Gastroesophageal sphincter (tissue), 4 donors: ENCODE data around the gene ACAP3. TPM values are rescaled to one million over a fixed set of nuclear protein-coding genes. Genes with fewer than 3 reads are reported as not detected.

Experiments
- ATAC-seq: fragments of 150-250 bp; one replicate; pipeline ENCODE4 v1.9.1; 2016; ENCODE audit warnings: mild to moderate bottlenecking, moderate library complexity
- H3K27ac ChIP-seq, 4 donors: fragments of 200-600 bp; sonication (generic) in 3 of 4; 1 replicate in 3 of 4; 2 replicates in 1 of 4; pipeline ENCODE4 v1.5.1; 2016 to 2019
- H3K27me3 ChIP-seq: fragments of 200-600 bp; sonication (generic); one replicate; pipeline ENCODE4 v1.5.1; 2019
- H3K36me3 ChIP-seq, 2 donors: fragments of 200-600 bp; sonication (generic); one replicate each; pipeline ENCODE4 v1.5.1; 2019; ENCODE audit warnings: control low read depth in 1 of 2
- H3K4me1 ChIP-seq, 3 donors: fragments of 200-600 bp; sonication (generic); 1 replicate in 2 of 3; 2 replicates in 1 of 3; pipeline ENCODE4 v1.5.1; 2016 to 2019; ENCODE audit warnings: control low read depth in 2 of 3
- H3K4me3 ChIP-seq, 2 donors: fragments of 200-600 bp; sonication (generic); one replicate each; pipeline ENCODE4 v1.5.1; 2019; ENCODE audit warnings: mild to moderate bottlenecking in 1 of 2, moderate library complexity in 1 of 2
- H3K9me3 ChIP-seq, 3 donors: fragments of 200-600 bp; sonication (generic); one replicate each; pipeline ENCODE4 v1.5.1; 2017 to 2019; ENCODE audit warnings: control low read depth in 2 of 3
- CTCF ChIP-seq, 4 experiments: fragments of 200-600 bp in 2 of 4; fragments of 450-650 bp in 2 of 4; sonication (generic) in 1 of 4; IDR thresholded peaks; one replicate each; pipeline ENCODE4 v1.5.1; 2017 to 2019; ENCODE audit warnings: antibody characterized with exemption in 4 of 4, mild to moderate bottlenecking in 2 of 4, moderate library complexity in 2 of 4
- EP300 ChIP-seq: sonication (generic); formaldehyde crosslinking; IDR thresholded peaks from one replicate; pipeline ENCODE4 v1.6.1; 2017; ENCODE audit warnings: antibody characterized with exemption, mild to moderate bottlenecking
- POLR2A ChIP-seq, 2 donors: fragments of 450-650 bp; IDR thresholded peaks; one replicate each; pipeline ENCODE4 v1.6.1; 2017; ENCODE audit warnings: antibody characterized with exemption in 2 of 2, mild to moderate bottlenecking in 2 of 2, moderate library complexity in 1 of 2
- POLR2AphosphoS5 ChIP-seq: sonication (generic); formaldehyde crosslinking; IDR thresholded peaks from one replicate; pipeline ENCODE4 v1.6.1; 2017; ENCODE audit warnings: antibody characterized with exemption
- WGBS, 2 donors: methylation state at CpG; one replicate each; pipeline ENCODE4 v1.1.5; 2018; ENCODE audit warnings: low coverage in 1 of 2; 5-methylcytosine and 5-hydroxymethylcytosine counted together
- total RNA-seq, 4 donors: library from RNA; depleted of rRNA; stranded (reverse); fragments of >200 nt; gene quantifications; one replicate each; pipeline ENCODE4 v1.1.0, GENCODE V29; 2016

ACAP3 gene
- total RNA-seq, 4 donors from 2014 or later = 35.6 to 74.7 (median 50.2) TPM

- no peaks in the 10 kb centered on the region for H3K9me3 ChIP-seq
- H3K4me1 ChIP-seq = peaks cover 0 to 17% (median 7%) of the 10 kb centered on the region in 3 donors
- H3K27ac ChIP-seq = no peak overlapping the region
- no peaks in the 10 kb centered on the region for H3K27me3 ChIP-seq
- no peak overlapping the region for H3K4me3 ChIP-seq
- H3K36me3 ChIP-seq = peaks cover 0 to 39% of the 10 kb centered on the region in 2 donors
- 93 to 100% methylated on average over 1 to 6 of the region's 36 CpGs for WGBS, 2 donors
- peak; percentile 14 for ATAC-seq
- TF ChIP-seq EP300 (no peak), POLR2AphosphoS5 (no peak), CTCF (IDR thresholded peaks at IDR 0.05) (no peak), POLR2A (IDR thresholded peaks at IDR 0.05) (no peak)
These were observed 26.0 kb upstream of the ACAP3 start for GRCh38 chr1:1333551-1334241.

- Histone ChIP-seq H3K27ac (no peak overlapping the region), H3K4me3 (no peak overlapping the region), H3K36me3 (peaks cover 0 to 39% of the 10 kb centered on the region in 2 donors), H3K9me3 (no peaks in the 10 kb centered on the region), H3K4me1 (peaks cover 0 to 17% (median 7%) of the 10 kb centered on the region in 3 donors), H3K27me3 (no peaks in the 10 kb centered on the region)
- 76% methylated on average over 6 of the region's 48 CpGs; no CpG with 5 or more reads in 1 of the 2 donors for whole genome bisulfite sequencing, 2 donors
- no peak for TF ChIP-seq CTCF (IDR thresholded peaks at IDR 0.05)
- TF ChIP-seq POLR2AphosphoS5 = no peak
- no peak for TF ChIP-seq POLR2A (IDR thresholded peaks at IDR 0.05)
- no peak for TF ChIP-seq EP300
- ATAC-seq = no peak
These were observed 25.2 kb upstream of the ACAP3 start for GRCh38 chr1:1332774-1333480.

DNA sequence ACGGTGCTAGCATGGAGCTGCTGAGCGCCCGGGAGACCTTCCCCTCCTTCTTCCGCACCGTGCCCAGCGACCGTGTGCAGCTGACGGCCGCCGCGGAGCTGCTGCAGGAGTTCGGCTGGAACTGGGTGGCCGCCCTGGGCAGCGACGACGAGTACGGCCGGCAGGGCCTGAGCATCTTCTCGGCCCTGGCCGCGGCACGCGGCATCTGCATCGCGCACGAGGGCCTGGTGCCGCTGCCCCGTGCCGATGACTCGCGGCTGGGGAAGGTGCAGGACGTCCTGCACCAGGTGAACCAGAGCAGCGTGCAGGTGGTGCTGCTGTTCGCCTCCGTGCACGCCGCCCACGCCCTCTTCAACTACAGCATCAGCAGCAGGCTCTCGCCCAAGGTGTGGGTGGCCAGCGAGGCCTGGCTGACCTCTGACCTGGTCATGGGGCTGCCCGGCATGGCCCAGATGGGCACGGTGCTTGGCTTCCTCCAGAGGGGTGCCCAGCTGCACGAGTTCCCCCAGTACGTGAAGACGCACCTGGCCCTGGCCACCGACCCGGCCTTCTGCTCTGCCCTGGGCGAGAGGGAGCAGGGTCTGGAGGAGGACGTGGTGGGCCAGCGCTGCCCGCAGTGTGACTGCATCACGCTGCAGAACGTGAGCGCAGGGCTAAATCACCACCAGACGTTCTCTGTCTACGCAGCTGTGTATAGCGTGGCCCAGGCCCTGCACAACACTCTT lies 24.5 kb upstream of the ACAP3 start:
- H3K27ac ChIP-seq = no peak overlapping the region
- H3K9me3 ChIP-seq = no peaks in the 10 kb centered on the region
- no CpG with 5 or more reads among the region's 57 CpGs for WGBS, 2 donors
- peaks cover 0 to 18% (median 7%) of the 10 kb centered on the region in 3 donors for H3K4me1 ChIP-seq
- ATAC-seq = no peak
- H3K27me3 ChIP-seq = no peaks in the 10 kb centered on the region
- H3K36me3 ChIP-seq = peaks cover 0 to 39% of the 10 kb centered on the region in 2 donors
- no peak for TF ChIP-seq EP300
- TF ChIP-seq CTCF (IDR thresholded peaks at IDR 0.05) = no peak
- no peak for TF ChIP-seq POLR2AphosphoS5
- TF ChIP-seq POLR2A (IDR thresholded peaks at IDR 0.05) = no peak
- no peak overlapping the region for H3K4me3 ChIP-seq

- Histone ChIP-seq H3K36me3 (peaks cover 0 to 39% of the 10 kb centered on the region in 2 donors), H3K27me3 (no peaks in the 10 kb centered on the region), H3K27ac (no peak within 1 kb of the TSS), H3K9me3 (no peaks in the 10 kb centered on the region), H3K4me1 (peaks cover 0 to 27% (median 7%) of the 10 kb centered on the region in 3 donors), H3K4me3 (no peak within 1 kb of the TSS)
- ATAC-seq = no peak
- WGBS, 2 donors = 75% methylated on average over 2 of the region's 41 CpGs; no CpG with 5 or more reads in 1 of the 2 donors
- TF ChIP-seq POLR2AphosphoS5 (no peak), EP300 (no peak), CTCF (IDR thresholded peaks at IDR 0.05) (no peak), POLR2A (IDR thresholded peaks at IDR 0.05) (no peak)
These were observed 23.6 kb upstream of the ACAP3 start, which contains the start of gene TAS1R3 for GRCh38 chr1:1331068-1331965. Gene TAS1R3, plus strand, starts transcription at chr1:1331280. Its CDS starts 66 bp downstream, at chr1:1331346.
